GM18498 (cell line): ENCODE results near the gene CMTM5.
"Not testable (repeated sequence)": the region's sequence is repeated elsewhere in the genome, so short reads cannot be mapped to it uniquely, and the experiment has no call there.

Experiments used
- ATAC-seq: cut with Tn5 transposase; IDR thresholded peaks from one replicate; pipeline ENCODE4 v1.9.1; 2021; ENCODE audit warnings: mild to moderate bottlenecking, moderate library complexity; ENCODE audit not compliant: unreplicated experiment

The CMTM5 gene

GRCh38 chr14:23377573-23378563 is 1.0 kb downstream of the CMTM5 start:
- no peak for ATAC-seq

DNA sequence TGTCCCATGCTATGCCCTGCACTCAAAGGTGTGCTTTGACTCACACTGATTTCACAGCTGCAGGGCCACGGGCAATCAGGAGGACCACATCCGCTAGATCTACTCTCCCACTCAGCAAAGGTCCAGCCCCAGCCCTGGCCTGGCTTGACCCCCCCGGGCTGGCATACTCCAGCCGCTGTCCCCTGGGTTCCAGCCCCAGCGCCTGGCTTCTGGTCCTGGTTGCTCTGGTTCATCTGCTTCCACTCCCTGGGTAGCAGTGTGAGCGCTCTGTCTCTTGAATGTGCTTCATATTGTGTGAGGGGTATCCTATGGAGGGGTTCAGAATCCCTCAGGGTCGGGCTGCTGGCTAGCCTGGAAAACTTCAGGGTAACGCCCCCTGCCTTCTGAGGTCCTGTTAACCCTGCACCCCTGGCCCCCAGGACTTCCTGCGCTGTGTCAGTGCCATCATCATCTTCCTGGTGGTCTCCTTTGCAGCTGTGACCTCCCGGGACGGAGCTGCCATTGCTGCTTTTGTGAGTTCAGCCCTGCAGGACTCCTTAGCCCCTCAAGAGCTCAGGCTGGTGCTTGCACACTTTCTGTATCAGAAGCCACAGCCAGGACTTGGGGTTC is 1.9 kb downstream of the CMTM5 start:
- no peak for ATAC-seq

DNA sequence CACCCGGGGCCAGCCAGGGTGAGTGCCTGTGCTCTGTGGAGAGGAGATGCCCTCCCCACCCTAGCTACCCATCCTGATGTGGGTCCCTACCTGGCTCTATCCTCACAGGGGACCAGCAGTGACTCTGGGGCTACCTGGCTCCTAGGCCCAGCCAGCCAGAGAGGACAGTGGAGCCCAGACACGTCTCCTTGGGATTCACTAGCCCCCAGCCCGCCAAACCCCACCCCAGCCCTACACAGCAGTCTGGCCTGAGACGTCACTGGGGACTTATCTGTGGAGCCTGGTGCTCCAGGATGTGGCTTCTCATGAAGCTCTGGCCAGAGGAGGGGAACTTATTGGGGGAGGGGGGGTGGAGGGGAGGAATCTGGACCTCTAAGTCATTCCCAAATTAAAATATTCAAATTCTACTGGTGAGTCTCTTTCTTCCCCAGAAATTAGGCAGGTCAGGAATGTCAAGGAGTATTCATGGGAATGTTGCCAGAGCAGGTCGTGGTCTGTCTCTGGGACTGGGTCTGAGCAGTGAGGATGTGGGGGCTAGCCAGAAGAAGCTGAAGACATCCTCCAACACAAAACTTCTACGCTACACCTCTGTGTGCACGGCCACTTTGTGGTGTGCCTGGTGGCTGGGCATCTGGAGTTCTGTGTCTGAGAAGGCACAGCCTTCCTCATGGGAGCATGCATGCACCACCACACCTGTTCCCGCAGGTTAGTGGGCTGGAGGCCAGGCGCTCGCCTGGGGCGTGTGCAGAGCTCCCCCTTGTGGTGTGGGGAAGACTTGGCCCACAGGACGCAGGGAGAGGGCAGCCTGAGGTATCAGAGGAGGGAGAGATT is 2.7 kb downstream of the CMTM5 start:
- ATAC-seq = peak; percentile 52

GRCh38 chr14:23380197-23380914 is 3.5 kb downstream of the CMTM5 start:
- ATAC-seq = no peak

DNA sequence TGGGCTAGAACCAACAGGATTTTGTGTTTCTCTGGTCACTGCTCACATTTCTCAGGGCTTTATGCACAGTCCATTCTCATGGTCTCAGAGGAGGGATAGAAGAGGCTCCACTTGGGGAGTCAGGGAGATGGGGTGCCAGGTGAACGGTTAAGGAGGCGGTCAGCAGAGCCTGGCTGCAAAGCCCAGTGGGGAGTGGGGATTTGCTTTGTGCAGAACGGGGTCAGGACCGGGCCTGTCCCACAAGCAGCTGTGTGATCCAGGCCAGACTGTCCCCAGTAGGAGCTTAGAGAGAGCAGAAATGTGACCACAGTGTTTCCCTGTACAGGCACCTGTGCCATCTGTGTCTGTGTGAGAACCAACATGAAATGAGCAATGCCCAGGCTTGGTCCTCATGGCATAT is 4.1 kb downstream of the CMTM5 start:
- no peak for ATAC-seq

GRCh38 chr14:23381871-23382270 is 5.0 kb downstream of the CMTM5 start:
- no peak for ATAC-seq

GRCh38 chr14:23382276-23382675 is 5.4 kb downstream of the CMTM5 start:
- ATAC-seq = no peak

DNA sequence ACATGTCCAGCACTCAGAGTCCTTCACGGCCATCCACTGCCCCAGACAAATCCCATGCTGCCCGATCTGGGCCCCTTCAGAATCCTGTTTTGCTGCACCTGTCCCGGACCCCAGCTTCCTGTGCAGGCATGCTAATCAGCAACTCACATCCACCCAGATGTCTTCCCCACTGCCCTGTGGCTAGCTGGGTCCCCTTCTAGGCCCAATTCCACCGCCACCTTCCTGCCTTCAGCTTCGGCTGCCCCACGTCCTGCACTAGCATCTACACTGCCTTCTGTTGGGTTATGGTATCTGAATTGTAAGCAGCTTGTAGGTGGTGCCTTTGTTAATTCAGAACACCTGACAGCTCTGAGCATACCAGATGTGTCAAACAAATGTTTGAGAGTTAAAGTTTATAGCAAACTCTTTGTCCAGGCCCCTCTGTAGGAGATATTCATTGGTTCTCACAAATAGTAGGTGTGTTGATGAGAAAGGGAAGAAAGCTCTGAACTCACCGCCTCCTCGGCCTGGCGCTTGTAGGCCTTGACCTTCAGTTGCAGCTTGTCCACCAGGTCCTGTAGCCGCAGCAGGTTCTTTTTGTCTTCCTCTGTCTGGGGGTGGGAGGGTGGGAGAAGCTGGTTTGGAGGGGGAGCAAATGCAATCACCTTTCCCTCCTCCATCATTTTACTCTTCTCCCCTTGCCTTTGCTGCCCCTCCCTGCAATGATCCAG is 6.0 kb downstream of the CMTM5 start:
- ATAC-seq = no peak

GRCh38 chr14:23384364-23385080 is 7.7 kb downstream of the CMTM5 start:
- no peak for ATAC-seq

DNA sequence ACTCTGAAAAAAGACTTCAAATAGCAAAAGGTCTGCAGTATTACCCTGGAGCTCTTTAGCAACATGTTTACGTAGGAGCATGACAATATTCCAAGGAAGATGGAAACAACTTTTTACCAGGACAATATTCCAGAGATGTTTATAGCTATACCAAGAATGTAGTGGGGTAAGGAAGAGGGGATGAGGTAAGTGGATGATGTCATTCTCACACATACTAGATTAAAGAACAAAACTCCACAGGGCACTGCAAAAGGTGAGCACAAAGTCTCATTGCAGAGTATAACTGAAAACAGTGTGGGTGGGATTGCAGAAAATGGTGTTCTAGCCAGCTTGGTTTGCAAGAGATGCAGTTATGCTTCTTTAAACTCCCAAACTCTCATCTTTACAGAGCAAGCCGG is 8.4 kb downstream of the CMTM5 start:
- ATAC-seq = no peak

- no peak for ATAC-seq
Observed at GRCh38 chr14:23385642-23386265, 8.9 kb downstream of the CMTM5 start.

DNA sequence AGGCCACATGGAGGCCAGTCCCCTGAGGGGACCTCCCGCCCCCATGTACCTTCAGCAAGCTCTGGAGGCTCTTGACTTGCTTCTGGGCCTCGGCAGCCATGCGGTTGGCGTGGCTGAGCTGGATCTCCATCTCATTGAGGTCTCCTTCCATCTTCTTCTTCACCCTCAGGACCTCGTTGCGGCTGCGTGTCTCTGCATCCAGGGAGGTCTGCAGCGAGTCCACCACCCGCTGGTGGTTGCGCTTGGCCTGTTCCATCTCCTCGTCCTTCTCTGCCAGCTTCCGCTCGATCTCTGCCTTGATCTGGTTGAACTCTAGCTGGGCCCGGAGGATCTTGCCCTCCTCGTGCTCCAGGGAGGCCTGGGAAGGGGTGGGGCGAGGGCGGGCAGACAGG is 9.4 kb downstream of the CMTM5 start:
- not testable (repeated sequence) for ATAC-seq

DNA sequence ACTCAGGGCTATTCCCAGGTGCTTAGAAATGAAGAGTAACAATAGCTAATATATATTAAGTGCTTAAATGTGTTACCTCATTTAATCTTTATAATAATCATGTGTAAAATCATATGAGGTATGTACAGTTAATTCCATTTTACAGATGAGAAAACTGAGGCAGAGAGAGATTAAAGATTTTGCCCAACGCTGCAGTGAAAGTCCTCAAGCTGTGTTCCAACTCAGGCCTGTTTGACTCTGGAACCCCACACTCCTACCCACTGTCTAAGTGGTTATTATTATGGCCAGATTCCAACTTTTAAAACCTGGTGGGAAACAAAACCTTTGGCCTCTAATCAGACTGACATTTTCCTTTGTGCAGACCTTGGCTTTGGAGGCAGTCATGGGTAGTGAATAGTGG is 10.2 kb downstream of the CMTM5 start:
- no peak for ATAC-seq

- ATAC-seq = no peak
Observed at GRCh38 chr14:23387916-23388882, 11.4 kb downstream of the CMTM5 start.

DNA sequence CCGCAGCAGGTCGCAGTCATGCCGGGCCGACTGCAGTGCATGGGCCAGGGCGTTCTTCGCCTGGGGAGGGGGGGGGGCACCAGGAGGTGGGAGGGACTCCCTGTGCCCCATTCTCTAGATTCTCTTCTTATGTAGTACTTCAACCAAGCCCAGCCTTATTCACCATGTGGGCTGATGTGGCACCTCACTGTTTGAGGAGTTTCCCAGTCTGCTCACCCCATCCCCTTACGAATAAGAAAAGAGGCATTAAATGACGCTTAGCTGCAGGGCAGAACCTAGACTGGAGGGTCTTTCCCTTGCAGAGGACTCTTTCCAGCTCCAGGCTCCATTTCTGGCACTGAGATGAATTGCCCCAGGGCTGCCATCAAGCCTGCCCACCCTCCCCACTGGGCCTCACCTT is 12.2 kb downstream of the CMTM5 start:
- no peak for ATAC-seq

DNA sequence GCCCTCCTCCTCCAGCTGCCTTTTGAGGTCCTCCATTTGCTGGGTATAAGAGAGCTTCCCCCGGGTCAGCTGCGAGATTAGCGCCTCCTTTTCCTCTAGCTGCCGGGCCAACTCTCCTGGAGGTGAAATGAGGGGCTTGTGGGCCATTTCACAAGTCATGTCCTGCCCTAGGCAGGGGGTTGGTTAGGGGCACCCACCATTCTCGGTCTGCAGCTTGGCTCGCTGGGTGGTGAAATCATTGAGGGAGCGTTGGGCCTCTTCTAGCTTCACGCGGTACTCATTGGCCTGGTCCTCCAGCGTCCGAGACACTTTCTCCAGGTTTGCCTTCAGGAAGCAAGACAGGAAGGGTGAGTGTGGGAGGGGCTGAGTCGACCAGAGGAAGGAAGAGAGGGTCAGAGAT is 12.6 kb downstream of the CMTM5 start:
- ATAC-seq = no peak

GRCh38 chr14:23389871-23390270 is 13.0 kb downstream of the CMTM5 start:
- ATAC-seq = not testable (repeated sequence)

DNA sequence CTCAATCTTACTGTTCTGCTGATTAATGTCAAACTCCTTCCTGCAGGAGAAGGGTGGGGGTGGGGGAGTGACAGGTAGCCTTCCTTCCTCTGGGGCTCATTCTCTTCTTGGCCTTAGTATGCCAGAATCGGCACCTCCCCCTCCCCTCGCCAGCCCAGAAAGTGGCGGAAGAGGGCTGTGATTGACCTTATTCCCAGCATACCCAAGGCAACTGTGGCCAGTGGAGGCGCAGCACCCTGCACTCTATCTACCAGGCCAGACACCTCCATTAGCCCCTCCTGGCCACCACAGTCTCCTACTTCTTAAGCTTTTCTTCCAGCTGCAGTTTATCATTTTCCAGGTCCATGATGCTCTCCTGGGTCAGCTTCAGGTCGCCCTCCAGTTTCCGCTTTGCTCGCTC is 15.8 kb downstream of the CMTM5 start:
- ATAC-seq = no peak
